SK-N-MC (cell line): ENCODE measurements around the gene SYNGR1.

Experiments
- EZH2 ChIP-seq: fragments of 200-600 bp; sonication (generic); IDR thresholded peaks from one replicate; pipeline ENCODE4 v1.6.1; 2017; ENCODE audit warnings: antibody characterized with exemption
- FOXP2 ChIP-seq: optimal IDR thresholded peaks from 2 replicates; pipeline ENCODE3; 2011; ENCODE audit warnings: mild to moderate bottlenecking, moderate library complexity; ENCODE audit not compliant: insufficient read depth; ENCODE audit errors: extremely low read length, control extremely low read depth
- POLR2AphosphoS5 ChIP-seq: IDR thresholded peaks from 2 replicates; pipeline ENCODE4 v1.6.1; 2012; ENCODE audit warnings: mild to moderate bottlenecking, low read depth, low read length, borderline replicate concordance

DNA sequence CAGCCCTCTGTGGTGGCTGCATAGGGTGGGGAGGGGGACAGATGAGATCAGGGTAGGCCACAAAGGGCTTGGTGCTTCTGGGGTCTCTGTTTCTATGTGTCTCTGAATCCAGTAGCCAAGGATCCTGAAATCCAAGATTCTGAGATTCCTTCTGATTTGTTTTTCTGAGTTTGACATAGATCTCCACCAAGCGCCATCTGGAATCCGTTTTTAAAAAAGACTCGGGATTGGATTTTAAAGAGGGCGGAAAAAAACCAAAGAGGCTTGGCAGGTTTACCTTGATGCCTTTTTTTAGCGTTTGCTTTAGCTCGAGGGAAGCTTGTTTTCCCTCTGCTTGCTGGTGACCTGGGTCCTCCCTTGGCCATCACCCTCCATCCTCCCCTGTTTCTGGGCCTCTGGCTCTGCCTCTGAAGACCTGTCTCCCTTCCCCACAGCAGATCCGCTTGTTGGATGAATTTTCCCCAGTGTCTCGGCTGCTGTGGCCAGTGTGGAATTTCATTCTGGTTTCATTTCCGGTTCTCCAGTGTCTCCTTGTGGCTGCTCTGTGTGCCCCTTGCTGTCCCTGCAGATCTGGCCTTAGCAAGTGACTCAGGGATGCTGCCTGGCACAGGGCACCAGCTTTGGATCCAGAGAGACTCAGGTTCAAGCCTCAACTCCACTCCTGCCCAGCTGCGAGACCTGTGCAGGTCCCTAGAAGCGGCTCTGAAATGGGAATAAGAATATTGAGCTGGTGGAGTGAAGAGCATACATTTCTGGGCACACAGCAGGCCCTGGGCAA is 15.1 kb downstream of the SYNGR1 start:
- TF ChIP-seq POLR2AphosphoS5 = no peak
- TF ChIP-seq EZH2 = no peak
- no peak for TF ChIP-seq FOXP2
